ENCODE data around the gene UBP1.

DNA sequence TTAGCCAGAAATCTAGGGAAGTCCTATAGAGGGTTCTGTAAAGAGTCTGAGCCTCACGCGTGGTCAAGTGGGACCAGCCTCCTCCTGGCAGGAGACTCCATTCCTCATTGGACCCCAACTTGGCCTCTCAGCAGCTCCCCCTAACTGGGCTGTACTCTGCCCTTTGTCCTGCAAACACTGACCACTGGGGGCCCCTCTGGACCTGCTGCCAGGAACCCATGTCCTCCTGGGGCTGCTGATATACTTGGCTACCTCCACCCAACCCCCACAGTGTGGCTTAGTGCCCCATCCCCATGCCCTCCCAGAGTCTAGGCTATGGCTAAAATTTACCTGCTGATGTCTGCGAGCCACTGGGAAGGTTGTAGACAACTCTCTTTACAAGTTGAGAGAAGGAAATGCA is 62.7 kb downstream of the UBP1 start:
- TF ChIP-seq, protein P1, sequence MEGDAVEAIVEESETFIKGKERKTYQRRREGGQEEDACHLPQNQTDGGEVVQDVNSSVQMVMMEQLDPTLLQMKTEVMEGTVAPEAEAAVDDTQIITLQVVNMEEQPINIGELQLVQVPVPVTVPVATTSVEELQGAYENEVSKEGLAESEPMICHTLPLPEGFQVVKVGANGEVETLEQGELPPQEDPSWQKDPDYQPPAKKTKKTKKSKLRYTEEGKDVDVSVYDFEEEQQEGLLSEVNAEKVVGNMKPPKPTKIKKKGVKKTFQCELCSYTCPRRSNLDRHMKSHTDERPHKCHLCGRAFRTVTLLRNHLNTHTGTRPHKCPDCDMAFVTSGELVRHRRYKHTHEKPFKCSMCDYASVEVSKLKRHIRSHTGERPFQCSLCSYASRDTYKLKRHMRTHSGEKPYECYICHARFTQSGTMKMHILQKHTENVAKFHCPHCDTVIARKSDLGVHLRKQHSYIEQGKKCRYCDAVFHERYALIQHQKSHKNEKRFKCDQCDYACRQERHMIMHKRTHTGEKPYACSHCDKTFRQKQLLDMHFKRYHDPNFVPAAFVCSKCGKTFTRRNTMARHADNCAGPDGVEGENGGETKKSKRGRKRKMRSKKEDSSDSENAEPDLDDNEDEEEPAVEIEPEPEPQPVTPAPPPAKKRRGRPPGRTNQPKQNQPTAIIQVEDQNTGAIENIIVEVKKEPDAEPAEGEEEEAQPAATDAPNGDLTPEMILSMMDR (IDR thresholded peaks at IDR 0.05), result no peak
- TF ChIP-seq ZFX (IDR thresholded peaks at IDR 0.05; ENCODE audit: borderline replicate concordance), result no peak
